GM06990 (cell line): ENCODE measurements around the gene MAP2K3.
"Not testable (repeated sequence)": the region's sequence is repeated elsewhere in the genome, so short reads cannot be mapped to it uniquely, and the experiment has no call there.

Experiments used
- DNase-seq: peaks from one replicate; pipeline ENCODE4 v3.0.0-alpha.2; 2011; ENCODE audit not compliant: insufficient read length; ENCODE audit errors: extremely low read depth
- H3K27me3 ChIP-seq: replicated peaks from 2 replicates; pipeline ENCODE4 v1.6.0; 2011; ENCODE audit warnings: low read length; ENCODE audit not compliant: control insufficient read depth, insufficient read depth
- H3K36me3 ChIP-seq: 2 replicates; pipeline ENCODE4 v1.5.1; 2011; ENCODE audit warnings: low read length; ENCODE audit not compliant: control insufficient read depth, insufficient read depth
- H3K4me3 ChIP-seq: replicated peaks from 2 replicates; pipeline ENCODE4 v1.5.1; 2011; ENCODE audit warnings: low read depth, mild to moderate bottlenecking, control low read depth, low read length
- CTCF ChIP-seq: IDR thresholded peaks from 2 replicates; pipeline ENCODE4 v1.5.1; 2011; ENCODE audit warnings: low read length, control low read depth, mild to moderate bottlenecking, inconsistent platforms; ENCODE audit not compliant: insufficient read depth, poor library complexity, severe bottlenecking

MAP2K3 gene

GRCh38 chr17:21339011-21339410 is 54.5 kb downstream of the MAP2K3 start:
- Histone ChIP-seq H3K4me3 (no peak overlapping the region), H3K36me3 (no peaks in the 10 kb centered on the region), H3K27me3 (no peaks in the 10 kb centered on the region; the same call in 1 of the 2 replicates)
- no peak for DNase-seq
- no peak for TF ChIP-seq CTCF

GRCh38 chr17:21339571-21339970 is 55.1 kb downstream of the MAP2K3 start:
- H3K27me3 ChIP-seq, H3K4me3 ChIP-seq, DNase-seq, H3K36me3 ChIP-seq: not testable (repeated sequence)

GRCh38 chr17:21340407-21340806 is 55.9 kb downstream of the MAP2K3 start:
- H3K27me3 ChIP-seq, DNase-seq, H3K4me3 ChIP-seq, H3K36me3 ChIP-seq: not testable (repeated sequence)

- not testable (repeated sequence) for H3K4me3 ChIP-seq, H3K27me3 ChIP-seq, H3K36me3 ChIP-seq, DNase-seq
Observed at GRCh38 chr17:21341279-21341678, 56.8 kb downstream of the MAP2K3 start.

- DNase-seq, H3K4me3 ChIP-seq, H3K36me3 ChIP-seq, H3K27me3 ChIP-seq: not testable (repeated sequence)
Observed at GRCh38 chr17:21341925-21342540, 57.5 kb downstream of the MAP2K3 start.

GRCh38 chr17:21343061-21343949 is 58.8 kb downstream of the MAP2K3 start:
- not testable (repeated sequence) for DNase-seq, H3K4me3 ChIP-seq, H3K36me3 ChIP-seq, H3K27me3 ChIP-seq

GRCh38 chr17:21344801-21345200 is 60.3 kb downstream of the MAP2K3 start:
- not testable (repeated sequence) for H3K4me3 ChIP-seq, H3K36me3 ChIP-seq, H3K27me3 ChIP-seq, DNase-seq

- Histone ChIP-seq H3K36me3 (no peaks in the 10 kb centered on the region), H3K4me3 (no peak overlapping the region), H3K27me3 (no peaks in the 10 kb centered on the region)
- TF ChIP-seq CTCF, result no peak
- DNase-seq, result no peak
Observed at GRCh38 chr17:21345236-21345635, 60.7 kb downstream of the MAP2K3 start.

GRCh38 chr17:21346107-21346506 is 61.6 kb downstream of the MAP2K3 start:
- H3K27me3 ChIP-seq, H3K36me3 ChIP-seq, DNase-seq, H3K4me3 ChIP-seq: not testable (repeated sequence)

GRCh38 chr17:21346651-21347250 is 62.2 kb downstream of the MAP2K3 start:
- not testable (repeated sequence) for DNase-seq, H3K4me3 ChIP-seq, H3K36me3 ChIP-seq, H3K27me3 ChIP-seq

- H3K27me3 ChIP-seq, H3K4me3 ChIP-seq, DNase-seq, H3K36me3 ChIP-seq: not testable (repeated sequence)
Observed at GRCh38 chr17:21347660-21348059, 63.1 kb downstream of the MAP2K3 start.
